ENCODE data around the gene SLIT3.

Gene SLIT3

GRCh38 chr5:169260896-169261569 lies 39.9 kb downstream of the SLIT3 start:
- no peak for DNase-seq

- DNase-seq: no peak
Measured at GRCh38 chr5:169258372-169259000, 42.5 kb downstream of the SLIT3 start.

GRCh38 chr5:169256191-169256590 lies 44.7 kb downstream of the SLIT3 start:
- no peak for DNase-seq

GRCh38 chr5:169253071-169253470 lies 47.9 kb downstream of the SLIT3 start:
- DNase-seq: no peak

GRCh38 chr5:169251333-169252084 lies 49.4 kb downstream of the SLIT3 start:
- DNase-seq: no peak

- DNase-seq: no peak
Measured at GRCh38 chr5:169250887-169251286, 50.1 kb downstream of the SLIT3 start.

- no peak for DNase-seq
Measured at GRCh38 chr5:169248996-169249395, 51.9 kb downstream of the SLIT3 start.

GRCh38 chr5:169248550-169248949 lies 52.4 kb downstream of the SLIT3 start:
- no peak for DNase-seq

GRCh38 chr5:169244812-169245211 lies 56.1 kb downstream of the SLIT3 start:
- DNase-seq: no peak

- DNase-seq: no peak
Measured at GRCh38 chr5:169243651-169244422, 57.1 kb downstream of the SLIT3 start.

GRCh38 chr5:169242849-169243186 lies 58.1 kb downstream of the SLIT3 start:
- DNase-seq: no peak

GRCh38 chr5:169242175-169242848 lies 58.6 kb downstream of the SLIT3 start:
- DNase-seq: no peak

GRCh38 chr5:169229342-169229892 lies 71.5 kb downstream of the SLIT3 start:
- DNase-seq: no peak

GRCh38 chr5:169226895-169227294 lies 74.0 kb downstream of the SLIT3 start:
- DNase-seq: no peak

GRCh38 chr5:169225830-169226356 lies 75.0 kb downstream of the SLIT3 start:
- no peak for DNase-seq

- DNase-seq: no peak
Measured at GRCh38 chr5:169223595-169223953, 77.4 kb downstream of the SLIT3 start.

- no peak for DNase-seq
Measured at GRCh38 chr5:169222934-169223594, 77.9 kb downstream of the SLIT3 start.

- DNase-seq: no peak
Measured at GRCh38 chr5:169221519-169221918, 79.4 kb downstream of the SLIT3 start.

GRCh38 chr5:169219961-169220360 lies 81.0 kb downstream of the SLIT3 start:
- DNase-seq: no peak

GRCh38 chr5:169219351-169219750 lies 81.6 kb downstream of the SLIT3 start:
- no peak for DNase-seq

GRCh38 chr5:169218861-169219260 lies 82.1 kb downstream of the SLIT3 start:
- no peak for DNase-seq

GRCh38 chr5:169218176-169218575 lies 82.8 kb downstream of the SLIT3 start:
- DNase-seq: no peak

Data from stimulated activated CD4-positive, alpha-beta T cell treated with anti-CD3 and anti-CD28 coated beads, Interleukin-15, amount 100 ng/mL, for 24 hours (primary cell).